NK-92 treated with Interleukin-12 subunit alpha and Interleukin-12 subunit beta, amount 100 ng/mL, for 24 hours (cell line): Measurements from ENCODE around the gene NAMPT.
"Not testable (repeated sequence)": the region's sequence is repeated elsewhere in the genome, so short reads cannot be mapped to it uniquely, and the experiment has no call there.

Source experiments
- DNase-seq: peaks from one replicate; lab custom pipeline; 2025; lab: John Stamatoyannopoulos, UW

The NAMPT gene

GRCh38 chr7:106284714-106285050, at the start of gene NAMPT:
Gene NAMPT (minus strand): TSS chr7:106284983. CDS start chr7:106284884, 99 bp downstream.
- no peak for DNase-seq

GRCh38 chr7:106332201-106332600, 47.4 kb upstream of the NAMPT start:
- DNase-seq = no peak

- no peak for DNase-seq
Observed at GRCh38 chr7:106331441-106332175, 46.8 kb upstream of the NAMPT start.

GRCh38 chr7:106329971-106330733, 45.4 kb upstream of the NAMPT start:
- DNase-seq = no peak

- DNase-seq = no peak
Observed at GRCh38 chr7:106329408-106329807, 44.6 kb upstream of the NAMPT start.

GRCh38 chr7:106327538-106328481, 43.0 kb upstream of the NAMPT start:
- DNase-seq = no peak

- no peak for DNase-seq
Observed at GRCh38 chr7:106326594-106327537, 42.1 kb upstream of the NAMPT start.

- DNase-seq = not testable (repeated sequence)
Observed at GRCh38 chr7:106324509-106324908, 39.7 kb upstream of the NAMPT start.

GRCh38 chr7:106320254-106320770, 35.5 kb upstream of the NAMPT start:
- not testable (repeated sequence) for DNase-seq

- DNase-seq = no peak
Observed at GRCh38 chr7:106318482-106318881, 33.7 kb upstream of the NAMPT start.

- no peak for DNase-seq
Observed at GRCh38 chr7:106317971-106318370, 33.2 kb upstream of the NAMPT start.

- no peak for DNase-seq
Observed at GRCh38 chr7:106316947-106317346, 32.2 kb upstream of the NAMPT start.

- DNase-seq = no peak
Observed at GRCh38 chr7:106314875-106315274, 30.1 kb upstream of the NAMPT start.

GRCh38 chr7:106313966-106314365, 29.2 kb upstream of the NAMPT start:
- DNase-seq = no peak

- DNase-seq = no peak
Observed at GRCh38 chr7:106313456-106313901, 28.7 kb upstream of the NAMPT start.

- DNase-seq = no peak
Observed at GRCh38 chr7:106312906-106313305, 28.1 kb upstream of the NAMPT start.

- DNase-seq = no peak
Observed at GRCh38 chr7:106312099-106312871, 27.5 kb upstream of the NAMPT start.

- no peak for DNase-seq
Observed at GRCh38 chr7:106309362-106309761, 24.6 kb upstream of the NAMPT start.

GRCh38 chr7:106306256-106306655, 21.5 kb upstream of the NAMPT start:
- DNase-seq = no peak

- DNase-seq = no peak
Observed at GRCh38 chr7:106305732-106306131, 20.9 kb upstream of the NAMPT start.
